ENCODE measurements around the gene RGL1.

RGL1 gene

DNA sequence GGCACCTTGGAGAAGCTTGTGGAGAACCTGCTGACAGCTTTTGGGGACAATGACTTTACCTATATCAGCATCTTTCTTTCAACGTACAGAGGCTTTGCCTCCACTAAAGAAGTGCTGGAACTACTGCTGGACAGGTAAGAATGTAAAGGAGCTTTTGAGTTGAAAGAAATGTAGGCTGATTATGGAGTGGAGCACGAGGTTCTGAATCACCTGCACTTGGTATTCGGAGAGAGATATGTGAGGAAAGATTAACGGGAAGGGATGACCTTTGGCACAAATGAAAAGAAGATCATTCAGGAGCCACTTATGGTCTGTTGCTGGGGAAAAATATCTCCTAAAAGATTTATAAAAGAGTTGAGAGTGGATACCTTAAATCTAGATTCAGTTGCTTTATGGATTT, 42.7 kb downstream of the RGL1 start:
- H3K4me3 ChIP-seq (ENCODE audit: control insufficient read depth, low read depth, low read length): no peak overlapping the region
- TF ChIP-seq, protein P1, sequence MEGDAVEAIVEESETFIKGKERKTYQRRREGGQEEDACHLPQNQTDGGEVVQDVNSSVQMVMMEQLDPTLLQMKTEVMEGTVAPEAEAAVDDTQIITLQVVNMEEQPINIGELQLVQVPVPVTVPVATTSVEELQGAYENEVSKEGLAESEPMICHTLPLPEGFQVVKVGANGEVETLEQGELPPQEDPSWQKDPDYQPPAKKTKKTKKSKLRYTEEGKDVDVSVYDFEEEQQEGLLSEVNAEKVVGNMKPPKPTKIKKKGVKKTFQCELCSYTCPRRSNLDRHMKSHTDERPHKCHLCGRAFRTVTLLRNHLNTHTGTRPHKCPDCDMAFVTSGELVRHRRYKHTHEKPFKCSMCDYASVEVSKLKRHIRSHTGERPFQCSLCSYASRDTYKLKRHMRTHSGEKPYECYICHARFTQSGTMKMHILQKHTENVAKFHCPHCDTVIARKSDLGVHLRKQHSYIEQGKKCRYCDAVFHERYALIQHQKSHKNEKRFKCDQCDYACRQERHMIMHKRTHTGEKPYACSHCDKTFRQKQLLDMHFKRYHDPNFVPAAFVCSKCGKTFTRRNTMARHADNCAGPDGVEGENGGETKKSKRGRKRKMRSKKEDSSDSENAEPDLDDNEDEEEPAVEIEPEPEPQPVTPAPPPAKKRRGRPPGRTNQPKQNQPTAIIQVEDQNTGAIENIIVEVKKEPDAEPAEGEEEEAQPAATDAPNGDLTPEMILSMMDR (IDR thresholded peaks at IDR 0.05; ENCODE audit: control insufficient read depth, insufficient read depth, low read depth, low read length, missing control alignments): no peak
- no peak for DNase-seq (ENCODE audit: low read depth)

DNA sequence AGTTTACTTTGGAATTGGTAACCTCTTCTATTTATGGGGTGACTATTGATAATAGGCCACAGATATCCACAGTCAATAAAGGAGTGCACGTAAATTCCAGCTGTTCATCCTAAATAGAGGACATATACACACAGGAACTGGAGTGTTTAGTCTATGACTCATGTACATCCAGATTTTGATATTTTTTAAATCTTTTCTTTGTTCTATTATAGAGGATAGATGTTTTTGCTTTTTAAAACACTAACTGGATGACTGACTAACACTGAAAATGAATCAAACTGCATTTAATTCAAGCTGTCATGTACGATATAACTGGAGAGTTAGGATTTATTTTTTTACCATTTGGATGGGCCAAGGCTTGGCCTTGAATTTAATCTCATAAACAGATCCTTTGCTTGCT, 45.9 kb downstream of the RGL1 start:
- no peak for DNase-seq (ENCODE audit: low read depth)
- H3K4me3 ChIP-seq (ENCODE audit: control insufficient read depth, low read depth, low read length): no peak overlapping the region
- TF ChIP-seq, protein P1 (IDR thresholded peaks at IDR 0.05; ENCODE audit: control insufficient read depth, insufficient read depth, low read depth, low read length, missing control alignments): no peak

DNA sequence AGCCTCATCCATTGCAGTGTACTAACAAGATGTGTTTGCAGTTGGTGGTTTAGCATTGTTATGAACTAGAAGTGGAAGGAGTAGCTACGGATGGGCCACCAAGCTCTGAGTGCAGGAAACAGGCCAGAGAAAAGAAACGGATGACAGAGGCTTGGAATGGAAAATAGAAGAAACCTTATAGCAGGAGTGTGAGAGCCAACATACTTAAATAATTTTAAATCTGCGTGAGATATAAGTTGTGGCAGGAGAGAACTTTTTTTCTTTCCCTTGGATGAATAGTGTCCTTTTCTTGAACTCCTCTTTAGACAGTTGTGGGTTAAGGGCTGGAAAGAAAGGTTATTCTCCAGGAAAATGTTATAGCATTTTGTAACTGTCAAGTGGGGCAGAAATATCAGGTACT, 54.2 kb downstream of the RGL1 start:
- TF ChIP-seq, protein P1 (IDR thresholded peaks at IDR 0.05; ENCODE audit: control insufficient read depth, insufficient read depth, low read depth, low read length, missing control alignments): no peak
- DNase-seq (ENCODE audit: low read depth): no peak
- no peak overlapping the region for H3K4me3 ChIP-seq (ENCODE audit: control insufficient read depth, low read depth, low read length)

DNA sequence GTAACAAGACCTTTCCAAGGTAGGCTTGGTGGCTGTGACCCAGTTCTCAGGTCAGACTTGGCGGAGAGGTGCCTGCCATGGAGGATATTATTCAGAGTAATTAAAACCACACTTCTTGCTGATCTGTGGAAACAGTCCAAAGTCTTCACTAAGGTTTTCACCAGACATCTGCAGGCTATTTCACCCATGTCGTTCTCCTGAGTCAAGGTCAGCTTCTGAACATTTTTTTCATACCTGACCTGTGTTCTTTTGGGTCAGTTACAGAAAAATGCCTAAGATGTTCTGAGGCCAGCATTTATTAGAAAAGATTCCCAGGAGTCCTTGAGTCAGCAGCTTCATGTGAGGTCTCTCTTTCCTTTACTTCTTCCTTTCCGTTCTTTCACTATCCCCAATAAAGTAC, 54.9 kb downstream of the RGL1 start:
- DNase-seq (ENCODE audit: low read depth): no peak
- TF ChIP-seq, protein P1 (IDR thresholded peaks at IDR 0.05; ENCODE audit: control insufficient read depth, insufficient read depth, low read depth, low read length, missing control alignments): no peak
- no peak overlapping the region for H3K4me3 ChIP-seq (ENCODE audit: control insufficient read depth, low read depth, low read length)

DNA sequence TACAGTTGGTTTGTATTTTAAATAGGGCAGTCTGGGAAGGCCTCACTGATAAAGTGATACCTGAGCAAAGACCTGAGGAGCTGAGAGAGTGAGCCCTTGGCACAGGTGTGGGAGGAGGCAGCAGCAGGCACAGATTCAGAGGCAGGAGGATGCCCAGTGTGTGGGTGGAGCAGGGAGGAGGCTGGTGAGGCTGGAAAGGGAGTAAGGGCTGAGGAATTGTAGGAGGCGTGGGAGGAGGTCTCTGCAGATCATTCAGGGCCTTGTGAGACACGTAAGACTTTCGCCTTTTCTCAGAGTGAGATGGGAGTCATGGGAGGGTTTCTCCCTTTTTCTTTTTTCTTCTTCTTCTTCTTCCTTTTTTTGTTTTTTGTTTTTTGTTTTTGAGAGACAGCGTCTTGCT, 58.0 kb downstream of the RGL1 start:
- TF ChIP-seq, protein P1 (IDR thresholded peaks at IDR 0.05; ENCODE audit: control insufficient read depth, insufficient read depth, low read depth, low read length, missing control alignments): no peak
- H3K4me3 ChIP-seq (ENCODE audit: control insufficient read depth, low read depth, low read length): no peak overlapping the region
- DNase-seq (ENCODE audit: low read depth): no peak

DNA sequence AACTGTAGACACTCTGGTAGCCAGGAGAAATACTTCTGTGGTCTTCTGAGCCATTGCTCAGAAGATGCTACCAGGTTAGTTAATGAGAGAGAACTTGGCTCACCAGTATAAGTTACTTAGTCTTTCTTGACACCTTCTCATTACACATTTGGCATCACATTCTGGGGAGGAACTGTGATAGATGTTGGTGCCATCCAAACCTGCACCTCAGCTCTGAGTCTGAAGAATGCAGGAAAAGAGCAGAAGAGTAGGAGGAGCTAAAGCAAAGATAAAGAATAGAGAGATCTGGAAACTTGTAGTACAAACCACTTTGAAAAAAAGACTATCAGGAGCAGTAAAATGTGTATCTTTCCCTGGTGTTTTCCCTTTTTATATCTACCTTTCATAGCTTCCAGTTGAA, 58.9 kb downstream of the RGL1 start:
- TF ChIP-seq, protein P1 (IDR thresholded peaks at IDR 0.05; ENCODE audit: control insufficient read depth, insufficient read depth, low read depth, low read length, missing control alignments): no peak
- DNase-seq (ENCODE audit: low read depth): no peak
- H3K4me3 ChIP-seq (ENCODE audit: control insufficient read depth, low read depth, low read length): no peak overlapping the region

DNA sequence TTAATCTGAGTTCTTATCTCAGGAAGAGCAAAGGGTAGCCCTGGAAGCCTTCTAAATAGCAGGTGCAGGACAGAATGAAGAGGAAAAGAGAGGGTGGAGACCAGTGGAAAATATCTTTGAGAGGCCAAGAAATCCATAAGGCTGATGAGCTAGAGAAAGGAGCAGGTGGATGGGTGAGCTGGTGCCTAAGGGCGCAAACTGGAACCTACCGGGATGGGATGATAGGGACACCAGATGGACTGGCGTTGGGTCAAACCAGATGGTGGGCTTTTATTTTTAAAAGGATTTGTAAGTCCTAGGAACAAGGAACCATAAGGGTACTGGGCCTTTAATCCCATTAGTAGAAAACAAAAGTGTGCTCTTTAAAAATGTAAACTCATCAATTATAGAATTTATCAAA, 59.7 kb downstream of the RGL1 start:
- no peak overlapping the region for H3K4me3 ChIP-seq (ENCODE audit: control insufficient read depth, low read depth, low read length)
- DNase-seq (ENCODE audit: low read depth): no peak
- TF ChIP-seq, protein P1 (IDR thresholded peaks at IDR 0.05; ENCODE audit: control insufficient read depth, insufficient read depth, low read depth, low read length, missing control alignments): no peak

Measured in AG09309 (cell line).